ENCODE results near the gene GRIA4.
"Not testable (repeated sequence)": the region's sequence is repeated elsewhere in the genome, so short reads cannot be mapped to it uniquely, and the experiment has no call there.

Gene GRIA4

DNA sequence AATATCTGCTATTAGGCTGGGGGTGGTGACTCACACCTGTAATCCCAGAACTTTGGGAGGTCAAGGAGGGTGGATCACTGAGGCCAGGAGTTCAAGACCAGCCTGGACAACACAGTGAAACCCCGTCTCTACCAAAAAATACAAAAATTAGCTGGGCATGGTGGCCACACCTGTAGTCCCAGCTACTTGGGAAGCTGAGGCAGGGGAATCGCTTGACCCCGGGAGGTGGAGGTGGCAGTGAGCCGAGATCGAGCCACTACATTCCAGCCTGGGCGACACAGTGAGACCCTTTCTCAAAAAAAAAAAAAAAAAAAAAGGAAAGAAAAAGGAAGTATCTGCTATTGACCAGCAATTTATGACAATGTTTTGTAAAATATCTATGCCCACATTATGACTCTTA, 176.0 kb downstream of the GRIA4 start:
- not testable (repeated sequence) for DNase-seq (ENCODE audit: low read depth in 1 of 2, low spot score in 1 of 2)

GRCh38 chr11:105786741-105787140, 176.9 kb downstream of the GRIA4 start:
- DNase-seq (ENCODE audit: low read depth in 1 of 2, low spot score in 1 of 2), result no peak

GRCh38 chr11:105789579-105790420, 179.9 kb downstream of the GRIA4 start:
- DNase-seq (ENCODE audit: low read depth in 1 of 2, low spot score in 1 of 2), result no peak

GRCh38 chr11:105790840-105791239, 181.0 kb downstream of the GRIA4 start:
- no peak for DNase-seq (ENCODE audit: low read depth in 1 of 2, low spot score in 1 of 2)

GRCh38 chr11:105793092-105793491, 183.2 kb downstream of the GRIA4 start:
- DNase-seq (ENCODE audit: low read depth in 1 of 2, low spot score in 1 of 2), result no peak

DNA sequence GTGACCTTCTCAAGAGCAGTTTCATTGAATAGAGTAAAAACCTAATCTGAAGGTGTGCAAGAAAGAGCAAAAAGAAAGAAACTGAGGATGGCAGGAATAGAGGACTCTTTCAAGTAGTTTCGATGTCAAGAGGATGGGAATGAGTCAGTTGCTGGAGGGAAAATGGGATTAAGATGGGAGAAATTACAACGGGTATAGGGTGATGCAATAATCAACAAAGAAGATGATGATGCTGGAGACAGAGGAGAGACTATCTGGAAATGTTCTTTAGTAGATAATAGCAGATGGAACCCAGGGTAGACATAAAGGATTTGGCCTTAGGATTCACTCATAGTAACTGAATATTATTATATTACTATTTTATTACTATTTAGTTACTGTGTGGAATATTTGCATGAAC, 189.4 kb downstream of the GRIA4 start:
- DNase-seq (ENCODE audit: low read depth in 1 of 2, low spot score in 1 of 2), result no peak

GRCh38 chr11:105799728-105800462, 190.0 kb downstream of the GRIA4 start:
- DNase-seq (ENCODE audit: low read depth in 1 of 2, low spot score in 1 of 2), result no peak

GRCh38 chr11:105802390-105802789, 192.5 kb downstream of the GRIA4 start:
- no peak for DNase-seq (ENCODE audit: low read depth in 1 of 2, low spot score in 1 of 2)

DNA sequence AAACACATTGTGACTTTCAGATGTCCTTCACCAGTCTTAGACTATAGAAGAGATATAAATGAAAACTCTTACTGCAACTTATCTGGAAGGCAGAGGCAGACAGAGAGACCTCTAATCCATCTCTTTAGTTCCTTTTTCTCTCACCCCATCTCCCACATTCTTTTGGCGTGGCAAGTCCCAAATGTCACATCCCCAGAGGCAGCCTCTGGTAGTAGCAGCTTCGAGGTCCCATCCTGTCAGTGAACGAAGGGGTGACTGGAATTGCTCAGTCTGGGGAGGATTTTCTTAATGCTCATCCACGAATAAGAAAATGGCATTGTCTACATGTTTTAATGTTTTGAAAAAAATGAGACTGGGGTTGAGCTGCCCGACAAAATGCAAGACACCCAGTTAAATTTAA, 201.4 kb downstream of the GRIA4 start:
- DNase-seq (ENCODE audit: low read depth in 1 of 2, low spot score in 1 of 2), result no peak

DNA sequence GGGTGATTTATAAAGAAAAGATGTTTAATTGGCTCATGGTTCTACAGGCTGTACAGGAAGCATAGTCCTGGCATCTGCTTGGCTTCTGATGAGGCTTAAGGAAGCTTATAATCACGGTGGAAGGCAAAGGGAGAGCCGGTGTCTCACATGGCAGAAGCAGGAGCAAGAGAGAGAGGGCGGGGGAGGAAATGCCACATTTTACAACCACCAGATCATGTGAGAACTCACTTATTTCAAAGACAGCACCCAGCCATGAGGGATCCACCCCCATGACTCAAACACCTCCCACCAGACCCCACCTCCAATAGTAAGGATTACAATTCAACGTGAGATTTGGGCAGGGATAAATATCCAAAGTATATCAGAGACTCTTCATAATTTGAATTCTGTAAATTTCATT, 211.5 kb downstream of the GRIA4 start:
- DNase-seq (ENCODE audit: low read depth in 1 of 2, low spot score in 1 of 2), result no peak

GRCh38 chr11:105821781-105822180, 211.9 kb downstream of the GRIA4 start:
- DNase-seq (ENCODE audit: low read depth in 1 of 2, low spot score in 1 of 2), result no peak

GRCh38 chr11:105823495-105824033, 213.7 kb downstream of the GRIA4 start:
- DNase-seq (ENCODE audit: low read depth in 1 of 2, low spot score in 1 of 2), result no peak

- no peak for DNase-seq (ENCODE audit: low read depth in 1 of 2, low spot score in 1 of 2)
Measured at GRCh38 chr11:105824457-105825013, 214.7 kb downstream of the GRIA4 start.

- DNase-seq (ENCODE audit: low read depth in 1 of 2, low spot score in 1 of 2), result no peak
Measured at GRCh38 chr11:105825141-105825540, 215.3 kb downstream of the GRIA4 start.

GRCh38 chr11:105827906-105828305, 218.0 kb downstream of the GRIA4 start:
- no peak for DNase-seq (ENCODE audit: low read depth in 1 of 2, low spot score in 1 of 2)

GRCh38 chr11:105829084-105829483, 219.2 kb downstream of the GRIA4 start:
- DNase-seq (ENCODE audit: low read depth in 1 of 2, low spot score in 1 of 2), result no peak

DNA sequence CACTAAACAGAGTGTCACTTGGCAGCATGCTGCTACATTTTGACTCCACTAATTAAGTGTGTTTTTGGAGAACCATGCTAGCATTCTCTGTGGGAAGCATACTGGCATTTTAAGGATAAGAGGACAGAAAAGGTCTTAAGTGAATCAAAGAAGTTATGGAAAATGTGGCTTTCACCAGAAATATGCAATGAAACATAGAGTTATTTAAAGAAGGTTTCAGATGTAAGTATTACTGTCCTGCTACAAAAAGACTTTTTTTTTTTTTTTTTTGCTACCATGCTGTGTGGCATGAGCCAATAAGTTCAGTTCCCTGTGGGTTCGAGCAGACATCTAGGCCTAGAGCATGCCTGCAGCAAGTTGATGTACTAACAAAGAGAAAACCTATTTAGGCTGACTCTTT, 224.6 kb downstream of the GRIA4 start:
- DNase-seq (ENCODE audit: low read depth in 1 of 2, low spot score in 1 of 2), result no peak

DNA sequence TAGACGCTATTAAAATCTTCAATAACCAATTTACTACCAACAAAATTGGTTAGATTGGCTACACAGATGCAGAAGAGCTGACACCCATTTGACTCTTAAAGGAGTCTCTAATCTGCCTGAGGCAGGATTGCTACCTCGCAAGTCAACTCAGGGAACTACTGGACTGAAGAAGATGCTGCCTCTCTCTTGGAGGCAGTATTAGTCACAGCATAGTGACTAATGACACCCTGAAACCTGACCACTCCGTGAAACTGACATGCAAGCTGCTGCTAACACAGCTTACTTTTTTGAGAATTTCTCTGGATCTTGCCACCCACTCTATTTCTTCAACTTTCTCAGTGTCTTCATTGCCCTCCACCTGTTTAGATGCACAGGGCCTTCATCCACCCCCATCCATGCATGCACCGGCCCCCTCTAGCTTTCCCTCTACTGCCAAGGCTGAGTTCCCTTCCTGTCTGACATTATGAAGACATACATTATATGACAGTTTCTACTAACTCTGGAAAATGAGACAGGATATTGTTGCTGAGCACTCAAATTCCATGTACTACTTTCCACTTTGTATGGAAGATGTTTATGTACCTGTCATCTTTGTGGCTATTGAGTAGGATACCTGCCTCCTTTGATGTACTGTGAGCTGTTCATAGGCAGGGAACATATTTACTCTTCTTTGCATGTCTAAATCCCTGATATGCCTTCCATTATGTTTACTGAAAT, 229.0 kb downstream of the GRIA4 start:
- DNase-seq (ENCODE audit: low read depth in 1 of 2, low spot score in 1 of 2), result no peak

DNA sequence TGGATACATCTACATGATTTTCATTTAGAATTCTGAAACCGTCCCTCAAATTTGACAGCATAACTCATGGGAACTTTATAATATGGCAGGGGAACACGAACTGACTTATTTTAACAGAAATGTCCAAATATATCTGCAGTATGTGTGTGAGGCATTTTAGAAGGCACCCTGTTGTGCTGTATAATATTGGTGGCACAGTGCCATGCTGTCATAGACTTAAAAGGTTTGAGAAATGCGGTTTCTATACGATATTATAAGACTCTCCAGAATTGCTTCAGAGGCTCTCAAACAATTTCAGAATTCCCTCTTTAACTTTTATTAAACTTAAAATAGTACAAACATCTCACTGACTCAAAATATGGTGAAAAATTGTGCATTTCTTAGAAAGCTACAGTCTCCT, 230.5 kb downstream of the GRIA4 start:
- DNase-seq (ENCODE audit: low read depth in 1 of 2, low spot score in 1 of 2), result no peak

GRCh38 chr11:105852403-105852802, 242.5 kb downstream of the GRIA4 start:
- DNase-seq (ENCODE audit: low read depth in 1 of 2, low spot score in 1 of 2), result no peak

GRCh38 chr11:105854269-105854668, 244.4 kb downstream of the GRIA4 start:
- DNase-seq (ENCODE audit: low read depth in 1 of 2, low spot score in 1 of 2), result no peak

Data from activated CD4-positive, alpha-beta T cell treated with anti-CD3 and anti-CD28 coated beads, Interleukin-2, amount 50 U/mL, for 24 hours (primary cell).